Keratinocyte (primary cell): ENCODE measurements around the gene SPATA6L. TPM values are rescaled to one million over a fixed set of nuclear protein-coding genes. Genes with fewer than 3 reads are reported as not detected.
A peak's percentile ranks its signal among the peaks of the same experiment; 100 is the strongest.
"Not testable (repeated sequence)": the region's sequence is repeated elsewhere in the genome, so short reads cannot be mapped to it uniquely, and the experiment has no call there.

ENCODE experiments used
- DNase-seq: peaks from one replicate; pipeline ENCODE4 v3.0.0-alpha.2; 2011; ENCODE audit warnings: low read depth, missing footprints, low spot score
- FAIRE-seq: peaks from 2 replicates; lab custom pipeline; 2011; peaks lifted over from hg19 to GRCh38; lab: Jason Lieb, UNC
- H2AFZ ChIP-seq: 2 replicates; pipeline ENCODE4 v1.6.0; 2012; ENCODE audit warnings: low read length, control low read depth, inconsistent platforms; ENCODE audit not compliant: control insufficient read depth
- H3K27ac ChIP-seq: 2 replicates; pipeline ENCODE4 v1.5.1; 2011; ENCODE audit warnings: low read length; ENCODE audit not compliant: control insufficient read depth, insufficient read depth
- H3K27me3 ChIP-seq: 3 replicates; pipeline ENCODE4 v1.6.0; 2011; ENCODE audit warnings: low read length; ENCODE audit not compliant: control insufficient read depth, insufficient read depth; ENCODE audit errors: extremely low read depth
- H3K36me3 ChIP-seq, 2 experiments: 2 replicates in 1 of 2; 3 replicates in 1 of 2; pipeline ENCODE4 v1.5.1; 2011; ENCODE audit warnings: low read length in 2 of 2, mild to moderate bottlenecking in 1 of 2; ENCODE audit not compliant: control insufficient read depth in 2 of 2, insufficient read depth in 2 of 2; ENCODE audit errors: extremely low read depth in 1 of 2
- H3K4me1 ChIP-seq: 3 replicates; pipeline ENCODE4 v1.5.1; 2011; ENCODE audit warnings: low read length; ENCODE audit not compliant: control insufficient read depth, insufficient read depth; ENCODE audit errors: extremely low read depth
- H3K4me2 ChIP-seq: 3 replicates; pipeline ENCODE4 v1.6.0; 2011; ENCODE audit warnings: low read depth, low read length; ENCODE audit not compliant: control insufficient read depth, insufficient read depth; ENCODE audit errors: extremely low read depth
- H3K4me3 ChIP-seq, 3 experiments: fragments of 200-600 bp in 1 of 3; sonication (generic) in 1 of 3; 2 replicates in 2 of 3; 3 replicates in 1 of 3; pipeline ENCODE4 v1.5.1; 2011 to 2016; ENCODE audit warnings: low read length in 3 of 3, mild to moderate bottlenecking in 3 of 3, control low read depth in 2 of 3, inconsistent platforms in 1 of 3, low read depth in 1 of 3, mixed read lengths in 1 of 3, mixed run types in 1 of 3, moderate library complexity in 1 of 3; ENCODE audit not compliant: control insufficient read depth in 2 of 3, insufficient read depth in 2 of 3; ENCODE audit errors: extremely low read depth in 1 of 3
- H3K79me2 ChIP-seq: 2 replicates; pipeline ENCODE4 v1.6.0; 2012; ENCODE audit warnings: low read length; ENCODE audit not compliant: control insufficient read depth, insufficient read depth
- H3K9ac ChIP-seq: 3 replicates; pipeline ENCODE4 v1.6.0; 2011; ENCODE audit warnings: low read length; ENCODE audit not compliant: control insufficient read depth, insufficient read depth; ENCODE audit errors: extremely low read depth
- H3K9me1 ChIP-seq: 3 replicates; pipeline ENCODE4 v1.6.0; 2011; ENCODE audit warnings: low read length; ENCODE audit not compliant: control insufficient read depth, insufficient read depth; ENCODE audit errors: extremely low read depth
- H3K9me3 ChIP-seq: 2 replicates; pipeline ENCODE4 v1.5.1; 2012; ENCODE audit warnings: low read depth, low read length; ENCODE audit not compliant: control insufficient read depth
- H4K20me1 ChIP-seq: 3 replicates; pipeline ENCODE4 v1.6.0; 2011; ENCODE audit warnings: low read length; ENCODE audit not compliant: control insufficient read depth, insufficient read depth; ENCODE audit errors: extremely low read depth
- EZH2 ChIP-seq: IDR thresholded peaks from one replicate; pipeline ENCODE4 v1.6.1; 2012; ENCODE audit warnings: inconsistent platforms, mild to moderate bottlenecking, low read length, moderate library complexity
- dilution Hi-C: fragments of 300-500 bp; cut with MboI; formaldehyde crosslinking; loops from one replicate; pipeline ENCODE4 v1.7.0; 2020; ENCODE audit warnings: low sequenced_read_pairs; ENCODE audit not compliant: extremely low pct_ligation_motif_present
- polyA plus RNA-seq, 5 experiments: library from polyadenylated mRNA; depleted of rRNA in 3 of 5; stranded (reverse) in 3 of 5; stranded (forward) in 1 of 5; unstranded in 1 of 5; fragments of >200 nt; gene quantifications; 1 replicate in 1 of 5; 2 replicates in 3 of 5; 3 replicates in 1 of 5; pipeline versions ENCODE4 v1.2.1 to v1.2.3, GENCODE V29; 2011 to 2012; ENCODE audit warnings: missing spikeins in 2 of 5, low read depth in 1 of 5, low replicate concordance in 1 of 5
- TF ChIP-seq, protein P1 (sequence below), 3 experiments: IDR thresholded peaks in 1 of 3; conservative IDR thresholded peaks in 1 of 3; optimal IDR thresholded peaks in 1 of 3; 2 replicates in 2 of 3; 3 replicates in 1 of 3; pipeline versions ENCODE3 to v1.5.1; 2011; ENCODE audit warnings: low read length in 3 of 3, mild to moderate bottlenecking in 3 of 3, moderate library complexity in 2 of 3, control low read depth in 1 of 3, inconsistent platforms in 1 of 3; ENCODE audit not compliant: insufficient read depth in 2 of 3; ENCODE audit errors: extremely low read depth in 1 of 3

SPATA6L gene
- polyA plus RNA-seq, 1 donor (not counting 4 experiments of a cell fraction or from before 2014, with no cell fraction given) = 0.92 TPM

DNA sequence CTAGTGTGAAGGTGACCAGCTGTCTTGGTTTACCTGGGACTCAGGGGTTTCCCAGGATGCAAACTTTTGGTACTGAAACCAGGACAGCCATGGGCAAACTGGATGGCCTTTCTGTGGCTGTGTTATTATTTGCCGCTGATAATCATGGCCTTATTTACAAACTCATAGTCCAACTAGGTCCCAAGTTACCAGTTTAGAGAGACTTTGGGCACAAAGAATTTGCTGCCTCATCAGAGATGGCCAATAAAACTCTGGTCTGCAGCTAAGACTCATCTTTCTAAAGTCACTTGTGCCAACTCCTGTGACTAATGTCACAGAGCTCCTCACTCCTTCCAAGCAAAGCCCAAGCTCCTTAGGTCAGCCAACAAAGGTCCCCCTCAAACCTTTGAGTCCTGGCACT lies 51.7 kb downstream of the SPATA6L start:
- no peaks in the 10 kb centered on the region for H3K27me3 ChIP-seq
- dilution Hi-C loops = no loop called here
- no peak overlapping the region for H2AFZ ChIP-seq
- no peak overlapping the region for H3K4me3 ChIP-seq
- H3K36me3 ChIP-seq = no peaks in the 10 kb centered on the region
- H3K9me1 ChIP-seq = no peaks in the 10 kb centered on the region
- no peak overlapping the region for H3K9ac ChIP-seq
- no peaks in the 10 kb centered on the region for H4K20me1 ChIP-seq
- H3K4me1 ChIP-seq = no peaks in the 10 kb centered on the region
- FAIRE-seq = no peak
- DNase-seq = no peak
- H3K4me2 ChIP-seq = no peak overlapping the region
- no peaks in the 10 kb centered on the region for H3K79me2 ChIP-seq
- H3K27ac ChIP-seq = no peak overlapping the region
- no peaks in the 10 kb centered on the region for H3K9me3 ChIP-seq
- no peak for TF ChIP-seq EZH2
- TF ChIP-seq, protein P1, sequence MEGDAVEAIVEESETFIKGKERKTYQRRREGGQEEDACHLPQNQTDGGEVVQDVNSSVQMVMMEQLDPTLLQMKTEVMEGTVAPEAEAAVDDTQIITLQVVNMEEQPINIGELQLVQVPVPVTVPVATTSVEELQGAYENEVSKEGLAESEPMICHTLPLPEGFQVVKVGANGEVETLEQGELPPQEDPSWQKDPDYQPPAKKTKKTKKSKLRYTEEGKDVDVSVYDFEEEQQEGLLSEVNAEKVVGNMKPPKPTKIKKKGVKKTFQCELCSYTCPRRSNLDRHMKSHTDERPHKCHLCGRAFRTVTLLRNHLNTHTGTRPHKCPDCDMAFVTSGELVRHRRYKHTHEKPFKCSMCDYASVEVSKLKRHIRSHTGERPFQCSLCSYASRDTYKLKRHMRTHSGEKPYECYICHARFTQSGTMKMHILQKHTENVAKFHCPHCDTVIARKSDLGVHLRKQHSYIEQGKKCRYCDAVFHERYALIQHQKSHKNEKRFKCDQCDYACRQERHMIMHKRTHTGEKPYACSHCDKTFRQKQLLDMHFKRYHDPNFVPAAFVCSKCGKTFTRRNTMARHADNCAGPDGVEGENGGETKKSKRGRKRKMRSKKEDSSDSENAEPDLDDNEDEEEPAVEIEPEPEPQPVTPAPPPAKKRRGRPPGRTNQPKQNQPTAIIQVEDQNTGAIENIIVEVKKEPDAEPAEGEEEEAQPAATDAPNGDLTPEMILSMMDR (optimal IDR thresholded peaks at IDR 0.05 in 1 of 3, IDR thresholded peaks at IDR 0.05 in 1 of 3, conservative IDR thresholded peaks at IDR 0.05 in 1 of 3; ENCODE audit: extremely low read depth in 1 of 3, insufficient read depth in 2 of 3, low read length in 3 of 3) = no peak

DNA sequence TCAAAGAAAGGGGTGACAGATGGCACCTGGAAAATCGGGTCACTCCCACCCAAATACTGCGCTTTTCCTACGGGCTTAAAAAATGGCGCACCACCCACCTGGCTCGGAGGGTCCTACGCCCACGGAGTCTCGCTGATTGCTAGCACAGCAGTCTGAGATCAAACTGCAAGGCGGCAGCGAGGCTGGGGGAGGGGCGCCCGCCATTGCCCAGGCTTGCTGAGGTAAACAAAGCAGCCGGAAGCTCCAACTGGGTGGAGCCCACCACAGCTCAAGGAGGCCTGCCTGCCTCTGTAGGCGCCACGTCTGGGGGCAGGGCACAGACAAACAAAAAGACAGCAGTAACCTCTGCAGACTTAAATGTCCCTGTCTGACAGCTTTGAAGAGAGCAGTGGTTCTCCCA lies 60.2 kb downstream of the SPATA6L start:
- dilution Hi-C loops, H3K36me3 ChIP-seq, FAIRE-seq: not testable (repeated sequence)

DNA sequence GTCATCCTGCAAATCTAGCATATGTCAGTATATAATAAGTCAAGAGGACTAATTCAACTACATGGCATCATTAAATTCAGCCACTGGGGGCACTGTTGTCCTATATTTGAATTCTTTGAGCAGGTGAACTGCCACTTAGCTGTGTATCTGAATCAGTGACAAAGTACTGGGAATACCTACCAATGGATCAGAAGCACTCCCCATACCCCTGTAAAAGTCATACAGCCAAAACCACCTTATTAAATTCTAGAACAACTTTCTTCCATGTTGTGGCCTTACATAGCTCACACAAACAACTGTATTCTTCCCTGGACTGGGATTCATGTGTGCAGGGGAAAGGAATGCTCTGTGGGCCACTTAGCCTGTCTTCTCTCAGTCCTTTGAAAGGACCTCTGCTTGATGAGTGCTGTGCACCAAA lies 61.6 kb downstream of the SPATA6L start:
- DNase-seq = no peak
- no peaks in the 10 kb centered on the region for H3K27me3 ChIP-seq
- no peak overlapping the region for H3K4me3 ChIP-seq
- H3K27ac ChIP-seq = no peak overlapping the region
- H3K9ac ChIP-seq = no peak overlapping the region
- peak; percentile 57 for FAIRE-seq
- H3K4me2 ChIP-seq = no peak overlapping the region
- H3K4me1 ChIP-seq = no peaks in the 10 kb centered on the region
- TF ChIP-seq, protein P1 (optimal IDR thresholded peaks at IDR 0.05 in 1 of 3, IDR thresholded peaks at IDR 0.05 in 1 of 3, conservative IDR thresholded peaks at IDR 0.05 in 1 of 3; ENCODE audit: extremely low read depth in 1 of 3, insufficient read depth in 2 of 3, low read length in 3 of 3) = peak; percentile 35 to 61 (median 52)
- no peak for TF ChIP-seq EZH2
- H3K79me2 ChIP-seq = no peaks in the 10 kb centered on the region
- H3K36me3 ChIP-seq = no peaks in the 10 kb centered on the region
- H3K9me3 ChIP-seq = no peaks in the 10 kb centered on the region
- peak overlapping the region; percentile 8 for H2AFZ ChIP-seq
- H4K20me1 ChIP-seq = no peaks in the 10 kb centered on the region
- dilution Hi-C loops = no loop called here
- no peaks in the 10 kb centered on the region for H3K9me1 ChIP-seq

More for the DNA sequence above, 60.2 kb downstream of the SPATA6L start:
- not testable (repeated sequence) for H3K79me2 ChIP-seq, H2AFZ ChIP-seq, H3K9me3 ChIP-seq, H3K27me3 ChIP-seq, H3K4me2 ChIP-seq, H4K20me1 ChIP-seq, DNase-seq, H3K4me1 ChIP-seq, H3K4me3 ChIP-seq, H3K27ac ChIP-seq, H3K9me1 ChIP-seq, H3K9ac ChIP-seq
